OCI-LY3 (cell line): ENCODE data around the gene LIN28B.
"Not testable (repeated sequence)": the region's sequence is repeated elsewhere in the genome, so short reads cannot be mapped to it uniquely, and the experiment has no call there.

Experiments used
- H2AFZ ChIP-seq: fragments of 200-600, 300-600 bp; shearing (Covaris generic); 2 replicates; pipeline ENCODE4 v1.6.0; 2014; ENCODE audit warnings: antibody characterized with exemption, low read depth, low read length
- H3K27ac ChIP-seq: fragments of 200-600, 300-600 bp; sonication (generic); 2 replicates; pipeline ENCODE4 v1.5.1; 2014; ENCODE audit warnings: mild to moderate bottlenecking, low read length, moderate library complexity, mixed read lengths
- H3K27me3 ChIP-seq: fragments of 200-600, 300-600 bp; sonication (generic); 2 replicates; pipeline ENCODE4 v1.6.1; 2014; ENCODE audit warnings: low read depth, low read length, mixed read lengths
- H3K36me3 ChIP-seq: fragments of 200-600, 300-600 bp; sonication (generic); replicated peaks from 2 replicates; pipeline ENCODE3; 2014; ENCODE audit warnings: low read depth, low read length, mixed read lengths
- H3K4me1 ChIP-seq: fragments of 300-600, 200-600 bp; sonication (generic); 2 replicates; pipeline ENCODE4 v1.6.1; 2014; ENCODE audit warnings: low read length, mixed read lengths
- H3K4me2 ChIP-seq: fragments of 200-600, 300-600 bp; sonication (generic); 2 replicates; pipeline ENCODE4 v1.6.1; 2014; ENCODE audit warnings: low read length, mixed read lengths
- H3K4me3 ChIP-seq: fragments of 300-600, 200-600 bp; sonication (generic); 2 replicates; pipeline ENCODE4 v1.5.1; 2014; ENCODE audit warnings: antibody characterized with exemption, mild to moderate bottlenecking, low read length, moderate library complexity
- H3K79me2 ChIP-seq: fragments of 300-600, 200-600 bp; shearing (Covaris generic); 2 replicates; pipeline ENCODE4 v1.6.1; 2014; ENCODE audit warnings: mild to moderate bottlenecking, low read length, mixed read lengths
- H3K9ac ChIP-seq: fragments of 300-600, 200-600 bp; shearing (Covaris generic); 2 replicates; pipeline ENCODE4 v1.6.0; 2014; ENCODE audit warnings: mild to moderate bottlenecking, low read length, moderate library complexity
- H3K9me3 ChIP-seq: fragments of 200-600, 300-600 bp; shearing (Covaris generic); 2 replicates; pipeline ENCODE4 v1.6.1; 2014; ENCODE audit warnings: low read length, mixed read lengths; ENCODE audit not compliant: insufficient read depth
- H4K20me1 ChIP-seq: fragments of 200-600, 300-600 bp; sonication (generic); 2 replicates; pipeline ENCODE4 v1.6.1; 2016; ENCODE audit warnings: low read length, mixed read lengths; ENCODE audit not compliant: insufficient read depth
- EZH2phosphoT487 ChIP-seq: fragments of 200-600 bp; shearing (Covaris generic); IDR thresholded peaks from 2 replicates; pipeline ENCODE4 v1.6.1; 2018; ENCODE audit warnings: antibody characterized with exemption, mixed run types, low read depth
- TF ChIP-seq, protein P1 (sequence below): fragments of 200-600, 300-600 bp; sonication (generic); IDR thresholded peaks from 2 replicates; pipeline ENCODE4 v1.5.1; 2014; ENCODE audit warnings: antibody characterized with exemption, low read length, low read depth

LIN28B gene

DNA sequence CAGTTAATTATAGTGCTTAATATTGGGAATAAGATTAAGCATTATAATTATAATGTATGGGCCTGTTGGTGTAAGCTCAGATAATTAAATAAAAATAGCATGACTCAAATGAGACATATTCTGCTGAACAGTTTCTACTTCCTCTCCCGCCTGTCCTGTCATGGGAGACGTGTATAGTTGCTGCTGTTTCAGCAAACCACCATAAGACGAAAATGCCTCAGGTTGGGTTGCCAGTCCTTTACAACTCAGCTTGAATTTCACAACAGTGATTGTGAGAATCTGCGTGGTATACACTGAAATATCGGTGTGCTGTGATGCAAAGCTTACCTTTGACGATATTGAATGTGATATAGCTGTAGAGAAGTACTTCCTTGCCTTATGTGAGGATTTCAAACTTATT lies 123.4 kb downstream of the LIN28B start:
- Histone ChIP-seq H3K4me1 (peaks cover 9% of the 10 kb centered on the region; the same call in 1 of the 2 replicates), H3K27ac (no peak overlapping the region), H3K4me3 (peak overlapping the region; percentile 49), H3K9ac (no peak overlapping the region), H3K4me2 (peak overlapping the region; percentile 54), H4K20me1 (no peaks in the 10 kb centered on the region), H3K27me3 (no peaks in the 10 kb centered on the region), H3K79me2 (no peaks in the 10 kb centered on the region), H3K36me3 (no peaks in the 10 kb centered on the region), H2AFZ (peak overlapping the region; percentile 84), H3K9me3 (no peaks in the 10 kb centered on the region)
- TF ChIP-seq, protein P1, sequence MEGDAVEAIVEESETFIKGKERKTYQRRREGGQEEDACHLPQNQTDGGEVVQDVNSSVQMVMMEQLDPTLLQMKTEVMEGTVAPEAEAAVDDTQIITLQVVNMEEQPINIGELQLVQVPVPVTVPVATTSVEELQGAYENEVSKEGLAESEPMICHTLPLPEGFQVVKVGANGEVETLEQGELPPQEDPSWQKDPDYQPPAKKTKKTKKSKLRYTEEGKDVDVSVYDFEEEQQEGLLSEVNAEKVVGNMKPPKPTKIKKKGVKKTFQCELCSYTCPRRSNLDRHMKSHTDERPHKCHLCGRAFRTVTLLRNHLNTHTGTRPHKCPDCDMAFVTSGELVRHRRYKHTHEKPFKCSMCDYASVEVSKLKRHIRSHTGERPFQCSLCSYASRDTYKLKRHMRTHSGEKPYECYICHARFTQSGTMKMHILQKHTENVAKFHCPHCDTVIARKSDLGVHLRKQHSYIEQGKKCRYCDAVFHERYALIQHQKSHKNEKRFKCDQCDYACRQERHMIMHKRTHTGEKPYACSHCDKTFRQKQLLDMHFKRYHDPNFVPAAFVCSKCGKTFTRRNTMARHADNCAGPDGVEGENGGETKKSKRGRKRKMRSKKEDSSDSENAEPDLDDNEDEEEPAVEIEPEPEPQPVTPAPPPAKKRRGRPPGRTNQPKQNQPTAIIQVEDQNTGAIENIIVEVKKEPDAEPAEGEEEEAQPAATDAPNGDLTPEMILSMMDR, result no peak
- TF ChIP-seq EZH2phosphoT487, result no peak

DNA sequence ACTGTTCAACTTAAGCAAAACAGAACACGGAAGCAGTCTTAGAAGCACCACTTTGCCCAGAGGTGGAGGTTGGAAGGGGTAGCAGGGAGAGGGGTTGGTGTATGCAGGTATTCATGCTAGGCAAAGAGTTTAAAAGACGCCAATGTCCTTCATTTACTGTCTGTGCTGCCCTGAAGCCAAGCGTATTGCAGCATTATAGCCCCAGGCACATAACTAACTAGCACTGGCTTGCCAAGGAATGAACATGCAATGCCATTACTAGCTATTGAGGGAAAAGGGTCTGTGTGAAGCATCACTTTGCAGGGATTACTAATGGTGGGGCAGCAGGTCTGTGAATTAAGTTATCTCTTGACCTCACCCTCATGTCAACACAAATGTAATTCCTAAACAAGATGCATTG lies 124.8 kb downstream of the LIN28B start:
- not testable (repeated sequence) for H3K27me3 ChIP-seq, H2AFZ ChIP-seq, H4K20me1 ChIP-seq, H3K4me2 ChIP-seq, H3K9ac ChIP-seq, H3K4me3 ChIP-seq, H3K9me3 ChIP-seq, H3K27ac ChIP-seq, H3K4me1 ChIP-seq, H3K36me3 ChIP-seq, H3K79me2 ChIP-seq

DNA sequence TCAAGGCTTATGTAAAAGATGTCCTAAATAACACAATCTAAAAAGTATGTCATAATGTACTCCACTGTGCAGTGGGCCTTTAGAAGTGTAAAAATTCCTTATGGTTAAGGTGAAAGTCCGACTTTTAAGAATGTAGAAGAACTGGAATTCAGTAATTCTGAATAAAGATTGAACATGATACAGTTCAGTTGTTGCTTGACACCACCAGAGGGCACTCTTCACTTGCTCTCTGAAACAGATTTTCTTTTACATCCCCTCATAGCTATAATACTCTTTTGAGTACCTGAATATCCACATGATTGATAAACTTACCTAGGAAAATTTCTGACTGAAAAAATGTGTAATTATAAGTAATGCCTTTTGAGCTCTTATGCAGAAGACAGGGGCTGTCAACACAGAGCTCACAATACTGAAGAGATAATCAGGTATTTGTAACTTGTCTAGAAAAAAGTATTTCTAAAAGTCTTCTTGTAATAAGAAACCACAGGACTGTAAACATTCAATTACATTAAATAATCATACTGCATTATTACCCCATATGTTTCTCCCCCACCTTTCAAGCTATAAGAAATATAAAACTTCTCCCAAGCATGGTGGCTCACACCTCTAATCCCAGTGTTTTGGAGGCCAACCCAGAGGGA lies 130.8 kb downstream of the LIN28B start:
- Histone ChIP-seq H3K9ac (no peak overlapping the region), H3K4me1 (no peaks in the 10 kb centered on the region), H2AFZ (no peak overlapping the region)

DNA sequence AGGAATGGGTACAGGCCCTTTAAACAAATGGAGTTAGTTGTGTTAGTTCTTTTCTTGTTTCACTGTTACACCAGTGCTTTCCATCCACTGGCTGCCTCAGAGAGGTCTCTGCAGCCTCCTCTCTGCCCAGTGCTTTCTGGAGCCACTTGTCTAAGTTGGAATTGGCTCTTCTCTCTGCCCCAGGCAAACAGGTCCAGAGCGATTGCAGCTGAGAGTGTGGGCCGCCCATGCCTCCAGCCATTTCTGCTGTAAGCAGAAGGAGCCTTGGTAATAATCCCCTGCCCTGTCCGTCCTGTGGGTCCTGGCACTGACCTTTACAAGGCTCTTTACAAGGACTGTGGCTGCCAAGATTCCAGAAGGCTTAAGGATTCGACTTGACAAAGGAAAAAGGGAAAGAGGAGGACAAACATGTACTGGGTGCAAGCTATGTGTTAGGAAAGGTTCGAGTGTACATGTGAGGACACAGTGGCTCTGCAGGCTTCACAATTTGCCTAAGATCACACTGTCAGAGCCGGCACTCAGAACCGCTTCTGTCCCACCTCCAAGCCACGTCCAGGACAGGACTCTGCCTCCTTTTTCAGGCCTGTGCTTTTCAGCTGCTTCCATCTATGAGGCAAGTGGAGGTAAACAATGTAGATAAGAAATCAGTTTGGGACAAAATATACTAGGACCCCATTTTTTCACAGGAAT lies 134.4 kb downstream of the LIN28B start:
- Histone ChIP-seq H3K27ac (no peak overlapping the region), H3K4me1 (no peaks in the 10 kb centered on the region), H3K4me2 (no peak overlapping the region), H3K4me3 (no peak overlapping the region), H3K9me3 (no peaks in the 10 kb centered on the region), H4K20me1 (no peaks in the 10 kb centered on the region), H3K79me2 (no peaks in the 10 kb centered on the region), H2AFZ (no peak overlapping the region), H3K36me3 (no peaks in the 10 kb centered on the region), H3K27me3 (no peaks in the 10 kb centered on the region), H3K9ac (no peak overlapping the region)
- TF ChIP-seq, protein P1, result no peak
- no peak for TF ChIP-seq EZH2phosphoT487

More for the DNA sequence above, 130.8 kb downstream of the LIN28B start:
- TF ChIP-seq, protein P1, result peak; percentile 78
- TF ChIP-seq EZH2phosphoT487, result no peak
- H3K79me2 ChIP-seq, result no peaks in the 10 kb centered on the region
- H3K4me2 ChIP-seq, result no peak overlapping the region
- H4K20me1 ChIP-seq, result no peaks in the 10 kb centered on the region
- H3K9me3 ChIP-seq, result no peaks in the 10 kb centered on the region
- no peaks in the 10 kb centered on the region for H3K27me3 ChIP-seq
- H3K27ac ChIP-seq, result no peak overlapping the region
- H3K36me3 ChIP-seq, result no peaks in the 10 kb centered on the region
- H3K4me3 ChIP-seq, result no peak overlapping the region
